ENCODE measurements around the gene POLR3C.

- TF ChIP-seq CTCF (conservative IDR thresholded peaks at IDR 0.05; ENCODE audit: low read depth in 2 of 2) (no peak), JUNB (IDR thresholded peaks at IDR 0.05; ENCODE audit: unreplicated experiment) (no peak), POLR2AphosphoS5 (IDR thresholded peaks at IDR 0.05; ENCODE audit: low read depth) (no peak), EZH2phosphoT487 (IDR thresholded peaks at IDR 0.05; ENCODE audit: unreplicated experiment) (no peak), REST (IDR thresholded peaks at IDR 0.05; ENCODE audit: unreplicated experiment) (no peak), ETS1 (IDR thresholded peaks at IDR 0.05) (no peak), ZNF114 (CRISPR knock-in tag; IDR thresholded peaks at IDR 0.05) (no peak), EZH2 (IDR thresholded peaks at IDR 0.05; ENCODE audit: low read depth, unreplicated experiment) (no peak), STAT1 (IDR thresholded peaks at IDR 0.05; ENCODE audit: unreplicated experiment) (no peak)
Observed at GRCh38 chr1:145886816-145887215, 62.8 kb downstream of the POLR3C start.

Measured in GM23338 (cell line).